NCI-H446 (cell line): ENCODE measurements around the gene PRKACG.
"Not testable (repeated sequence)": the region's sequence is repeated elsewhere in the genome, so short reads cannot be mapped to it uniquely, and the experiment has no call there.

ENCODE experiments used
- DNase-seq, 2 experiments: peaks; one replicate each; lab custom pipeline; 2025; lab: John Stamatoyannopoulos, UW

Gene PRKACG

GRCh38 chr9:69014013-69014412 lies at the start of gene PRKACG:
PRKACG (minus strand) TSS chr9:69014113; CDS start chr9:69014092, 21 bp downstream.
- no peak for DNase-seq

- DNase-seq = no peak
Measured at GRCh38 chr9:69062195-69062594, 48.3 kb upstream of the PRKACG start.

GRCh38 chr9:69060766-69061165 lies 46.9 kb upstream of the PRKACG start:
- DNase-seq = no peak

- no peak for DNase-seq
Measured at GRCh38 chr9:69058101-69058500, 44.2 kb upstream of the PRKACG start.

- no peak for DNase-seq
Measured at GRCh38 chr9:69056191-69056815, 42.4 kb upstream of the PRKACG start.

GRCh38 chr9:69054989-69055388 lies 41.1 kb upstream of the PRKACG start:
- no peak for DNase-seq

- DNase-seq = not testable (repeated sequence)
Measured at GRCh38 chr9:69050936-69051335, 37.0 kb upstream of the PRKACG start.

GRCh38 chr9:69049094-69049493 lies 35.2 kb upstream of the PRKACG start:
- DNase-seq = no peak

GRCh38 chr9:69047371-69047770 lies 33.5 kb upstream of the PRKACG start:
- no peak for DNase-seq

- no peak for DNase-seq
Measured at GRCh38 chr9:69046723-69047122, 32.8 kb upstream of the PRKACG start.

- DNase-seq = no peak
Measured at GRCh38 chr9:69045821-69046220, 31.9 kb upstream of the PRKACG start.

GRCh38 chr9:69044240-69045219 lies 30.6 kb upstream of the PRKACG start:
- no peak for DNase-seq

GRCh38 chr9:69040646-69041045 lies 26.7 kb upstream of the PRKACG start:
- no peak for DNase-seq

- DNase-seq = no peak
Measured at GRCh38 chr9:69036799-69037198, 22.9 kb upstream of the PRKACG start.

GRCh38 chr9:69036309-69036708 lies 22.4 kb upstream of the PRKACG start:
- DNase-seq = no peak

GRCh38 chr9:69035438-69036308 lies 21.8 kb upstream of the PRKACG start, which contains the start of gene FXN:
FXN (plus strand) TSS chr9:69035752; CDS start chr9:69035783, 31 bp downstream.
- peak; percentile 23 to 65 for DNase-seq

- DNase-seq = no peak
Measured at GRCh38 chr9:69034071-69034470, 20.2 kb upstream of the PRKACG start.

GRCh38 chr9:69030851-69031645 lies 17.1 kb upstream of the PRKACG start:
- no peak for DNase-seq

- no peak for DNase-seq
Measured at GRCh38 chr9:69029535-69029934, 15.6 kb upstream of the PRKACG start.

- DNase-seq = no peak
Measured at GRCh38 chr9:69028754-69029153, 14.8 kb upstream of the PRKACG start.
